Epithelial cell of prostate (primary cell): Measurements from ENCODE around the gene VAT1L.

Experiments used
- DNase-seq: peaks from one replicate; pipeline ENCODE4 v3.0.0-alpha.2; 2011; ENCODE audit warnings: low read depth, low spot score
- H3K27ac ChIP-seq: fragments of 450-650 bp; 2 replicates; pipeline ENCODE4 v1.5.1; 2017; ENCODE audit warnings: mild to moderate bottlenecking

VAT1L gene

DNA sequence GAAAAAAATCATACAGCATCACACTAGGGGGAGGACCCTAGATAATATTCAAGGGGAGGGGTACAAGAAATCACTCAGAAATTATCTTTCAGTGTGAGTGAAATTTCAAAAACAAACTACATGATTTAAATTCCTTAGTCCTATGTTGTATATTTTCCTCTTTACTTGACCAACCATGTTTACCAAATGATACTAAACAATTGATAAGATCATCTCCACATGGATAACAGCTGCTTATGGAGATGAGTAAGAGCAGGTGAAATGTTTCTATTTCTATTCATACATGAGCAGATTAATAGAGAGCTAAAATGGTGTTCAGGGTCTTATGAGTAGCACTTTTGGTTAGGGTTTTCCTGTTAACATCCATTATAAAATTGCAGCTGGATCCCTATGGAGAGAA lies 7.3 kb upstream of the VAT1L start:
- DNase-seq: no peak
- H3K27ac ChIP-seq: no peak overlapping the region

DNA sequence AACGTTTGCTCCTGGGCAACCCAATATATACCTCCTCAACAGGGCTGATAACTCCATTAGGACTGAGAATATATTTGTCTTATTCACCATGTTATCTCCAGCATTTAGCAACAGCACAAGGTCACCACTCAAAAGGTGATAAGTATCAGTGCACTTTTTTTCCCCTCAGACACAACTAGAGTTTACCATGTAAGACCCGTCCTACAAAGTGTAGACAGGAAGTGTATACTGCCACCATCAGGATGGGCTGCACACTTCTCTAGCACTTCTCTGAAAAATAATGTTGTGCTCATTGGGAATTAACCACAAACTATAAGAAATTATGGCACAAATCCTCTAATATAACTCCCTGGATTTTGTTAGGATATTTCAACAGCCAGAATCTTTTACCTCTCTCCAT lies 5.7 kb upstream of the VAT1L start:
- H3K27ac ChIP-seq: no peak overlapping the region
- no peak for DNase-seq

DNA sequence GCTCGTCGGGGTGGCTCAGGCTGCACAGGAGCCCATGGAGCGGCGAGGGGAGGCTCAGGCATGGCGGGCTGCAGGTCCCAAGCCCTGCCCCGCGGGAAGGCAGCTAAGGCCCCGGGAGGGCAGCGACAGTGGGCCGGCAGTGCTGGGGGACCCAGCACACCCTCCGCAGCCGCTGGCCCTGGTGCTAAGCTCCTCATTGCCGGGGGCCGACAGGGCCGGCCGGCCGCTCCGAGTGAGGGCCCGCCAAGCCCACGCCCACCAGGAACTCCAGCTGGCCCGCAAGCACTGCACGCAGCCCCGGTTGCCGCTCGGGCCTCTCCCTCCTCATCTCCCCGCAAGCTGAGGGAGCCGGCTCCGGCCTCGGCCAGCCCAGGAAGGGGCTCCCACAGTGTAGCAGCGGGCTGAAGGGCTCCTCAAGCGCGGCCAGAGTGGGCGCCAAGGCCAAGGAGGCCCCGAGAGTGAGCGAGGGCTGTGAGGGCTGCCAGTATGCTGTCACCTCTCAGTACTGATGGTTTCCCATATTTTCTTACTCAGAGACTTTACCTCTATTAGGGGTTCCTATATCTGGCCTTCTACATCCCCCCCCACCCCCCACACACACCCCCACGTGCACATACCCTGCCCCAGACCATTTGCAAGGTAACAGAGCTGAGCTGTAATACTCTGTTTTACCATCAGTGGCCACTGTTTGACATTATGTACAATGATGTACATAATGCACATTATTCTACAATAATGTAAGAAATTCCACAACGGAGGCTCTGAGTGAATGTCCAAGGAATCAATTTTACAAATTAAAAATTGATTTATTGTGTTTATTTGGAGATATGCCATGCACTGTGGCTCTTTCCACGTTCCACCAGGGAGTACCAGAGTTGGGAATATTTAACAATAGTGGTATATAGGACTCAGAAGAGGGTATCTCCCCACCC lies 3.7 kb upstream of the VAT1L start:
- no peak for DNase-seq
- no peak overlapping the region for H3K27ac ChIP-seq

DNA sequence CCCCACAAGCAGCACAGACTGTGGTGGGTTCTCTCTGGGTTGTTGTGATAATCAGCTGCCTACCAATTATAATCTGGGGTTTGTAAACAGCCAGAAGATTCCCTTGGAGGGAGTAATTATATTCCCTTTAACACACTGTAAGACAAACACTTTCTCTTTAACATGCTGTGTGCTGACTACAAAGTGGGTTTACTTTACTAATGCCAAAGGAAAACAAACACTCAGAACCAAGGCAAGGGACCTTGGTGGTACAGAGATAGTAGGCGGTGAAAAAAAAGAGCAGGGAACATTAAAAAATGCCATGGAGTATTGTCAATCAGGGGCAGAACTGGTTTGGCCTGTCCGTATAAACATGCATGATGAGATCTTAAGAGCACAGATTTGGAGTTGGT lies 3.0 kb upstream of the VAT1L start:
- no peak for DNase-seq
- no peak overlapping the region for H3K27ac ChIP-seq

DNA sequence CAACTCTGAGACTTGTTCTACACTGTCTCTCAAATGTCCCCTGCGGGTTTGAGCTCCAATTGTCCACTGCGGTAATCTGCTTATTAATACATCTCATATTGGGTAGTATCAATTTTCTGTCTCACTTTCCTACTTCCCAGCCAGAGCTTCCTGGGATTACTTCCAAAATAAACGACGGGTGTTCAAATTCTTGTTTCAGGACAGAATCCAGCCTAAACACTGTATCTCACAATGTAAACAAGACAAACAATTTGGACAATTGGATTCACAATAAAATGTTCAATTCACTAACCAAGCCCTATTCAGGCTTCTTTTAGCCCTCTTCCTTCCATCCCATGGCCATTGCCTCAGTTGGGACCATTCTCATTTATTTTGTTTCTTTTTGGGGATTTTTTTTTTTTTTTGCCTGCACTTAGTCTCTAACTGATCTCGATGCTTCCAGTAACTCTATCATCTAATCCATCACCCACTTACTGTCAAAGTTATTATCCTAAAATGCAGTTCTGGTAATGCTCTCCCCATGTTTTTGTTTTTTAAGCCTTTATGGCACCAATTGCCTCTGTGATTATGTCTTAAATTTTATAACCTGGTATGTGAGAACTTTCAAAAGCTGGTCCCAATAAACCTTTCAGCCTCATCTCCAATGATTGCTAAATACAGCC lies 2.0 kb upstream of the VAT1L start:
- H3K27ac ChIP-seq: no peak overlapping the region
- no peak for DNase-seq

DNA sequence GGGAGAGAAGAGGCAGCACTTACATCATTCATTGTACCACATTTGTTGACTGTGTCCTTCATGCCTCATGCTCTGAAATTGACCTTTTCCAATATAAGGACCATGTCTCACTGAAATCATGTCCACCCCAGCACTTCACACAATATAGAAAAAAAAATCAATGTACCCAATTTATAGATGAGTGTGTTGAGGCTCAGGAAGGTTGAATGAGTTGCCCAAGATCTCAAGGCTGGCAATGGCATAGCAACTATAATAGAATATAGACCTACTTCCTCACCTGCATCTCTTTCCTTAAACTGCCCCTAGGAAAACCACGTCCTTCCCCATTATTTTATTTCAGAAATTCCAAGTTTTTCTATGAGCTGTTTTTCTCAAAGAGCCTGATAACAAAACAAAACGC lies 912 bp upstream of the VAT1L start:
- no peak for DNase-seq

DNA sequence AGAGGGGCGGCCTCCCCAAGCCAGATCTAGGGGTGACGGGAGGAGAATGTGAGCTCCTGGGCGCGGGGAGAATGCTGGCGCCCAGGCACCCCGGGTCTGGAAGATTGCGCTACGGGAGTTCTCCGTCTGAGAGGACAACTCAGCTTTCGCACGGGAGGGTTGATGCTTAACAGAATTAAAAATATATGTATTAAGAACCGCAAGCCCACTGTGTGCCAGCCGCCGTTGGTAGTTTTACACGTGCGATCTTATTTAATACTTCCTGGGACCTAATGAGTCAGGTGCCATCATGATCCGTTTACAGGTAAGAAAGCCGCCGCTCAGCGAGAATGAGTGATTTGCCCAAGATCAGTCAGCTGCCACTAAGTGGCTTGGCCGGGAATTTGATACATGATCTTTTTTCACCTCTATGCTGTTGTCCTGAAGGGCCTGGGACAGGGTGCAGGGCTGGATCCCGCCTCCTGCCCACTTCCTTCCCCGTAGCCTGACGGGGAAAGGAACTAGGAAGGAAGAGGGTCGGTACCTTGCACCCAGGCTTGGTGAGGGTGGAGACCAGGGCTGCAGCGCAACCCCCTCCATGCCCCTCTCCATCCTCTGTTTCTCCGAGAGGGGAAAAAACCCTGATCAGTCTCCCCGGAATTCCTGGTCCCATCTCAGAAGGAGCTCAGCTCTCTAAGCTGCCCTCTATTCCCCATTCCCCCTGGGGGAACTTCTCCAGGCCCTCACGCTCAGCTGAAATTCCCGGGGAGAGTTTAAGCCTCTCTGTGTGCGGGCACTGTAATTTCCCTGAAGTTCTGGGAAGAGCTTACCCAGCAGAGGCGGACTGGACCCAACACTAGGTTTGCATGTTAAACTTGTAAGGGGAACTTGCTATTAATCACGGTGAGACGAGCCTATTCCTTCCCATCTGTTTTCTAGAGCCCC lies 983 bp downstream of the VAT1L start:
- DNase-seq: no peak
- H3K27ac ChIP-seq: no peak overlapping the region

More for the DNA sequence above, 912 bp upstream of the VAT1L start:
- H3K27ac ChIP-seq: no peak overlapping the region

DNA sequence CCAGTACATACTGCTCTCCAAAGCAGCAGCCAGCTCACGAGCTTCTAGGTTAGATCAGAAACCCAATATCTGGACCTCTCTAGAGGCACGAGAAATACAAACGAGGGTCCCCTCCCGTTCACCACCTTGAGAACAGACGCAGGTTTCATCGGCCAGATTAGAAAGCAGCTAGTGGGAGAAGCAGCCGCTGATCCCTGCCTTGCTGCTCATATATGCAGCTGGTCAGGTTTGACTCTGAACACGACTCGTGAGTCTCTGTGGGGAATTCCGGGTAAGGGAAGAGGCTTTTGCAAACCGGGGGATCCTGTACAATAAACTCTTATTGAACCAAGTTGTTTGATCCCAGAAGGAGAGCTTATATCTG lies 1.6 kb downstream of the VAT1L start:
- no peak for DNase-seq
- no peak overlapping the region for H3K27ac ChIP-seq

DNA sequence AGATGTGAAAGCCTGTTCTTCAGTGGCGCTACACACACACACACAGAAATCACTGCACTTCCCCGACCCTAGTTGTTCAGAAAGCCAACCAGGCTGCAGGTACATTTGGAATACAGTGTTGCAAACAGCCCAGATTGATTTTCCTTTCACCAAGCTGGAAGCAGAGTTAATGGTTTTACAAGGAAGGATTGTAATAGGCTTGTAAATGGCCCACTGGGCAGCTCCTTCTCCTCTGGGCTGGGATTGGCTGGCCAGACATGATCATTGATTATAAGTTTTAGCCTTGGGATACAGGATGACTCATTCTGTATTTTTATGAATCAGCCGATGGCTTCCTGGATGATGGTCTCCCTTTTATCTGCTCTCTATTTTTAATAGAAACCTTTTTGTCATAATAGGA lies 2.5 kb downstream of the VAT1L start:
- DNase-seq: no peak
- H3K27ac ChIP-seq: no peak overlapping the region

DNA sequence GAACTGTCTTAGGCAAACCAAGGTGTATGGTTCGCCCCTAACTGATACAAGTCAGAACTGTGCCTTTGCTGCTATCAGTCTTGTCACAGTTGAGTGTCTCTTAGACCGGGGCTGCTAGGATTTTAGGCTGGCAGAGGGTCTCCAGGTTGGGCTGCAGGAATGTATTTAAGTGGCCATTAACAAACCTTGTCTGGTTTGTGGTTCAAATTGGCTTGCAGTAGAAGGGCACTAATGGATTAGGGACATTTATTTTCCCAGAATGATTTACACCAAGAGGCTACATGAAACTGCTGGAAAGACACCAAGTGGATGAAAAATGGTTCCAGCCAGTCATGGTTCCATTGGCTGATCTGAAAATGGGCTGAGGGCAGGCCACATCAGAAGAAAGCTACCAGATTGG lies 5.1 kb downstream of the VAT1L start:
- H3K27ac ChIP-seq: no peak overlapping the region
- DNase-seq: no peak

DNA sequence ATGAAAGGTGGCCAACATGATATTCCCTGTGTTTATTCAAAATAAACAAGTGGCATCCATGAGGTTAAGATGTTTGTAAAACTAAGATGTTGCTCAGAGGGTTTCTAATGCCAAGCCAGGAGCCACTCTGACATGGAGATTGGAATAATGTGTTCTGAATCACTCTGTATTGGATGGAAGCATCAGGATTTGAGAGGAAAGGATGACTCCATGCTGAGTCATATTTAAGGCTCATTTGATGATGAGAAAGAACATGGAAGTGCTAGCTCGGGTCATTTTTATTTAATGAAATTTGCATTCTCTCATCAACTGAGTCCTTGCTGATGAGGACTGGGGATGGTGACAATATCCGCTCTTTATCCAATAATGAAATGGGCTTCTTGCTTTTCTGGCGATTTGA lies 6.2 kb downstream of the VAT1L start:
- no peak overlapping the region for H3K27ac ChIP-seq
- no peak for DNase-seq

DNA sequence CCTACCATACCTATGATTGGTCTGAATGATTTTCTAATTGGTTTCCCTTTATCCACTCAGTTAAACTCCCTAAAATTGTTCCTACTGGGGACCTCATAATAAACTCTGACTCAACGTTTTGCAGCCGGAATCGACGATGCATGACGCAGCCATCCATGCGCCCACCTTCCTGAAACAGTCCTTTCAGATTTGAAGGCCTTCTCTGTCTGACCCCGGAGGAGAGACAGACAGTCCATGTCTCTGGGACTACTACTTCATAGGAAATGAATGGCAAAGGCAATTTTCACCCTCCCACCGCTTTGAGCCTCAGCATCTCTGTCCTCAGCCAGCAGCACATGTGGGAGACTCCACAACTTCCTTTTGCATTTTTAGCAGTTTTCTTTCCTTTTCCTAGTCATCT lies 13.5 kb downstream of the VAT1L start:
- DNase-seq: no peak
- H3K27ac ChIP-seq: no peak overlapping the region

DNA sequence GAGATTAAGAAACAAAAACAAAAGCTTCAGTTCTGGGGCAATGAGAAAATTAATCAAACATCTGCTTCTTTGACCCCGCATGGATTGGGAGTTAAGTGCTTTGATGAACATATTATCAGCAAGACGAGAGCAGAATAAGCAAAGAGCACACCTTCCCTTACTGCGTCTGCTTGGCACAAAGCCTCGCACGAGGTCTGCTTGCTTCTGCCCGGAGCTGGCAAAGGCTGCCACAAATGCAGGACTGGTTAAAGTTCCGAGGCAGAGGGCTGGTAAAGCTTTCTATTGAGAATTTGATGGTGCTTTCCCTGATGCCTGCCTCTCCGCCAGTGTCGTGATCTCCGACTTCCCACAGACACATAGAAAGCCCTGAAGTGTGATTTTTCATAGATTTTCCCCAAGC lies 17.0 kb downstream of the VAT1L start:
- DNase-seq: no peak
- no peak overlapping the region for H3K27ac ChIP-seq

DNA sequence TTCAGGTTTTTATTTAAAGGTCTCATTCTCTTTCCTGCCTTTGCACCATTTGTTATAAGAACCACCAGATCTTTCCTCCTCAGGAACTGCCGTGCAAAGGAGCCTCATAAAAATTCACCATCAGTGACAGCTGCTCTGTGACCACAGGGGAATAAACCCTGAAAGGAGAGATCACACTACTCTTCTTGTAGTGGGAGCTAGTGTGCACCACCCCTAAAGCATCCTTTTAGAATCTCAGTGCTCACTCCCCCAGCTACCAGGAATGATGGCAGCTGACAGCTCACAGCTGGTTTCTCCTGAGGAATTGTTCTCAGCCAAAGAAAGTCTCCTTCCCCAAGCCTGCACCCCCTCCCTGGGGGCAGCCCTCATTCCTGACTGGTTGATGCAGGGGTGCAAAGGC lies 18.7 kb downstream of the VAT1L start:
- no peak for DNase-seq
- H3K27ac ChIP-seq: no peak overlapping the region

DNA sequence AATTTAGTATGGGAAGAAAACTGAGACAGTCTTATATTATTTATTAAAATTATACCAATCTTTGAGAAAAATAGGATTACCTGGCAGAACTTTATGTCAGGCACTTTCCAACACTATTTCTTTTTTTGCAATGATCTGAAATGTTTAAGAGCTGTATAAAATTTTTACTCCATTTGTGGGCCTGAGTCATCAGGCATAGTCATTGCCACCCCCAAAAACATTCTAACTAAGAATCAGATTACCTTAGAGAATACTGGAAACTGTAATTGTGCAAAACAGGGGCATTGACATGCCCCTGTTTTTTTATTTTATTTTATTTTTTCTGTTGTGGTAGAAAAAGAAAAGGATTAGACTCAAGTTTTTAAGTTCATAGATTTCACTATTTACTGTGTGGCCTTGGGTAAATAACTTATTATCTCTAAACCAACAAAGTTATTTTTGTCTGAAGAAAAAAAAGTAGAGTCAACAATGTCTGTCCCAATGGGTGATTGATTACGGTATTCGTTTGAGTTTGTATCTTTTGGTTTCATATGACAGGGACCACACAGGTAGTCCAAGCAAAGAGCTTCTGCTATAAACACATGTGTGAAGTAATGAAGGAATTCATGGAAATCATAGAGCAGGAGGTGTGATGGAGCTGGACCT lies 24.6 kb downstream of the VAT1L start:
- H3K27ac ChIP-seq: no peak overlapping the region
- DNase-seq: no peak

DNA sequence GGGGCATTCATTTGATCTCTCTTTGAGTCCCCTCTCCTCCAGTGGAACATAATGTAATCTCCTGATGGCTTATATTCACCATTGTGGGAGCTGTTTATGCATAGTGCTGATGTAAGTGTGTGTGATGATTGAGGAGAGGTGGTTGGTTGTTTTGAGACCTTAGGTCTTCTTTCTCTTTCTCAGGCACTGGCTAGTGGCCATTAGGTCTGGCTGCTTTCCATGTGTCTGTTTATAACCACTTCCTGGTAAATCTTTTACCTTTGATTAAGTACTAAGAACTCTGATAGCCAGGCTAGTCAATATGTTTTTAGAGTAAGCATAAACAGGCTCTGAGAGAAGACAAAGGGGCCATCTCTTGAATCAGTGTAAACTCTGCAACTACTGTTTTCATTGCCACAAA lies 27.9 kb downstream of the VAT1L start:
- DNase-seq: no peak
- H3K27ac ChIP-seq: no peak overlapping the region

DNA sequence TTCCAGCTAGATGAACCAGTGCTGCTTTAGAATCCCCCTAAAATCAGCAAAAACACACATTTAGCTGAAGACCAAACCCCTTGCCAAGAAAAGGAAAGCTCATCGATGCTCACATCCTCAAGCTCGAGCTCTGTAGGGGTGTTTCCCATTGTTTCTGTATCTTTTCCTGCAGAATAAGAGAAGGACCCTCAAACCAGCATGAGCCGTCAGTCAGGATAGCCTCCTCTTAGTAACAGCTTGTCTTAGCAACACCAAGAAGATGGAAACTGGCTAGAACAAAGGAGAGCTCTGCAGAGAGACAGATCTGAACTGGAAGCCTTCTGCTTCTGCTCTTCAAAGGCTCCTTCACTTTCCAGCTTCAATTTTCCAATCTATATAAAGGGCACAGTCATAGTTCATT lies 32.0 kb downstream of the VAT1L start:
- DNase-seq: no peak
- H3K27ac ChIP-seq: no peak overlapping the region

DNA sequence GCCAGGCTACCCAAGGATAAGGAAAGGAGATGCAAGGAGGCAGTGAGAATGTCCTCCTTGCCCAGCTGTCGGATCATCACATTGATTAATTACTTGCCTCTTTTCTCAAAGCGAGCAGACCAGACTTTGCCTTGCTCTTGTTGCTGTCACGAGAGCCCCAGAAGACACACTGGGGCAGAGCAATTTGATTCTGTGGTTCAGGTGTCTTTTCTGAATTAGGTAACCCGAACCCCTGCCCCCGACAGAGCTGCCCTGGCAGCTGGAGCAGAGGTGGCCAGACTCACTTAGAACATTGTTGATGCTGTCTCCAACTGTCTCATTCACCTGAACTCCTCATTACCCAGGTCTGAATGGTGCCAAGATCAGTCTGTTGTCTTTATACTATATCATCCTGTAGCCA lies 34.3 kb downstream of the VAT1L start:
- DNase-seq: no peak
- no peak overlapping the region for H3K27ac ChIP-seq

DNA sequence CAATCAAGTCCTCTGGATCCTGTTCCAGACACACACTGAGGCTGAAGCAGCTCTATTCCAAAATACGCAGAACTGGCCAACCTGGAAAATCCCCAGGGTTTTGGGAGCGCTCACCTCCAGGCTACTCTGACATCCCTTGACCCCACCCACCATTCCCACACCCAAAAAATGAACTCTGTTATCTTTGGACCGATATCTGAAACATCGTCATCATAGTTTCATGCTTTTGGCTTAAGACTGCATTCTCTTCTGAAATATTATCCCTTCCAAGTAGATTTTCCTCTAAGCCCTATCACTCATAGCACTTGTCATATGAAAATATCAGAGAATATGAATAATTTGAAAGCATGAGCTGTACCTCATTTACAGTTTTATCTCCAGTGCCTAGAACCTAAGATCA lies 34.7 kb downstream of the VAT1L start:
- no peak overlapping the region for H3K27ac ChIP-seq
- DNase-seq: no peak

DNA sequence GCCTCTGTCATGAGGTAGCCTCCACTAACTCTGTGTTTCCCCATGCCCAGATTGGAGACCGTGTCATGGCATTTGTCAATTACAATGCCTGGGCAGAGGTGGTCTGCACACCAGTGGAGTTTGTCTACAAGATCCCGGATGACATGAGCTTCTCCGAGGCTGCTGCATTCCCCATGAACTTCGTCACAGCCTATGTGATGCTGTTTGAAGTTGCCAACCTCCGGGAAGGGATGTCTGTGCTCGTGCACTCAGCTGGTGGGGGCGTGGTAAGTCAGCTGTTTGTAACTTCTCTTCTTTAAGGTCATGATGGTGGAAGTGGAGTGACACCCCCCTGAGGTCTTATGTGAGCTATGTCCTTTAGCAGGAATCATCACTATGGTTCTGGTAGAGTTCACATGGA lies 36.8 kb downstream of the VAT1L start:
- DNase-seq: no peak
- H3K27ac ChIP-seq: no peak overlapping the region
